Peyer's patch (tissue), 4 donors: ENCODE results near the gene AKAP6.

Experiments used
- CTCF ChIP-seq, 6 experiments: fragments of 450-650 bp in 4 of 6; fragments of 200-600 bp in 2 of 6; sonication (generic) in 1 of 6; IDR thresholded peaks; one replicate each; pipeline ENCODE4 v1.5.1; 2017 to 2019; ENCODE audit warnings: antibody characterized with exemption in 6 of 6, mild to moderate bottlenecking in 3 of 6, moderate library complexity in 1 of 6
- POLR2A ChIP-seq, 2 donors: fragments of 450-650 bp; IDR thresholded peaks; one replicate each; pipeline ENCODE4 v1.5.1; 2017; ENCODE audit warnings: antibody characterized with exemption in 2 of 2, mild to moderate bottlenecking in 2 of 2, moderate library complexity in 2 of 2

DNA sequence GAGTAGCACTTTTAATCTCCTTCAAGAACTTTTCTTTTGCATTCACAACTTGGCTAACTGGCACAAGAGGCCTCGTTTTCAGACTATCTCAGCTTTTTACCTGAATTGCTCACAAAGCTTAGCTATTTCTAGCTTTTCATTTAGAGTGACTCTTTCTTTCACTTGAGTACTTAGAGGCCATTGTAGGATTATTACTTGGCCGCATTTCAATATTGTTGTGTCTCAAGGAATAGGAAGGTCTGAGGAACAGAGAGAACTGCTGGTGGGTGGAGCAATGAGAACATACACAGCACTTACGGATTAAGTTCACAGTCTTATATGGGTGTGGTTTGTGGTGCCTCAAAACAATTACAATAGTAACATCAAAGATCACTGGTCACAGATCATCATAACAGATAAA is 384.8 kb downstream of the AKAP6 start:
- no peak for TF ChIP-seq CTCF (IDR thresholded peaks at IDR 0.05)
- TF ChIP-seq POLR2A (IDR thresholded peaks at IDR 0.05), result no peak
